ENCODE data around the gene ACAD9. TPM values are rescaled to one million over a fixed set of nuclear protein-coding genes. Genes with fewer than 3 reads are reported as not detected.
"Not testable (repeated sequence)": the region's sequence is repeated elsewhere in the genome, so short reads cannot be mapped to it uniquely, and the experiment has no call there.

ACAD9 gene
- total RNA-seq, 1 donor from 2014 or later: 38.7 TPM

DNA sequence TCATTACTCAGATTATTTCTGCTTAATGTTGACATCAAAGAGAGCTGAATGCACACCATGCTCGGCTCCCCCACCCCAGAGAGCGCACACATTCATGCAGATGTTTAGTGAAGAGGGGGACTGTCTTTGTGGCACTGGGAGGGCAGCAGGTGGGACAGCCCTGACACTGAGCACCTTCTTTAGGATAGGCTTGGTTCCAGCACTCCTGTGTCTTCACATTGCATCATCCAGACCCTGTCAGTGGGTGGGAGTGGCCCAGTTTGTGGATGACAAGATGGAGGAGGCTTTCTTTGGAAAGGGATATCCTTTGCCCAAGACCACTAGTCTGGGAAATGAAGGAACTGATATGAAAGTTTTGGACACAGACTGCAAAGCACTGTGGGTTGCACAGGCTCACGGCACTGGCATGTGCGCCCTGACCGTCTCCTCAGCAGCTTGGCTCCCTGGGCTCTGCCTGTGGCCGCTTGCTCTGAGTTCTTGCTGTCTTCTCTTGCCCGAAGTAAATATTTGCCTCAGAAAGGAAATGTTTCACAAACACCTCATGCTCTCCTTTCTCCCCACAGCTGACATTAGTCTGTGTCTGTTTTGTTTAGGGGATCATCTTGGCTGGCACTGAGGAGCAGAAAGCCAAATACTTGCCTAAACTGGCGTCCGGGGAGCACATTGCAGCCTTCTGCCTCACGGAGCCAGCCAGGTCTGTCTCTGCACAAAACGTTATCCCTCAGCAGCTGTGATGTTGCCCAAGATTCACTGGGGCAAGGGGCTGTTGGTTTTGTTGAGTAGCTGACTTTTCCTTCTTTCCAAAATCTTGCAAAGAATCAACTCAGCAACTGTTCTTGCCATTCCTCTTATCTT, 16.6 kb downstream of the ACAD9 start:
- DNase-seq (ENCODE audit: low spot score): peak; percentile 20

DNA sequence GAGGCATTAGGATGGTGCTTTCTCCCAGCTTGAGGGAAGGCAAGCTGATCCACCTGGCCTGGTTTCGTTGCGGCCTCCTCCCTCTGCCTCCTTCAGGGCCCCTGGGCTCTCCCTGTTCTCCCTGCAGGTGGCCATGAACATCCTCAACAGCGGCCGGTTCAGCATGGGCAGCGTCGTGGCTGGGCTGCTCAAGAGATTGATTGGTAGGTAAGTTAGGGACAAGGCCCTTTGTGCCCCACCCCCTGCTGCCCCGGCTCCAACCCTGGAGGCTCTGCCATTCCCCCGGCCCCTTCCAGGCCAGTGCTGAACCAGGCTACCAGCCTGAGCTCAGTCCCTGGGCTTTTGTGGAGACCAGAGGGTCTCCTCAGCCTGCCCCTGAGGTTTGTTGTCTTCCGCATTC, 23.0 kb downstream of the ACAD9 start:
- DNase-seq (ENCODE audit: low spot score): no peak

DNA sequence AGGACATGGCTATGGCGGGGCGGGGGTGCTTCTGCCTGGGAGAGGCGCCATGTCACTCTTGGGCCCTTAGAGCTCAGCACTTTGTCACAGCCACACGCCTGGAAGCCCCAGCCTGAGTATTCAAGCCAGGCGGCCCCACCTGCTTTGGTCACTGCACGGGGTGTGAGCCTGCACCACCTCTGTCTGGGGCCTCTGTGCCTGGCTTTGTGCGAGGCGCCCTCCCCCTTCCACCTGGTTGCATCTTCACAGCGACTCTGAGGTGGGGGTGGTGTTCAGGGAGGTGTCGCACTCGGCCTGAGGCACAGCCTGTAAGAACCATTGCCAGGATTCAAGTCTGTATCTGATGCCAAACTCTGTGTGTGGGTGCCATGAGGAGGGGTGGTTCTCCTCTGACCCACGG, 24.1 kb downstream of the ACAD9 start:
- DNase-seq (ENCODE audit: low spot score): no peak

DNA sequence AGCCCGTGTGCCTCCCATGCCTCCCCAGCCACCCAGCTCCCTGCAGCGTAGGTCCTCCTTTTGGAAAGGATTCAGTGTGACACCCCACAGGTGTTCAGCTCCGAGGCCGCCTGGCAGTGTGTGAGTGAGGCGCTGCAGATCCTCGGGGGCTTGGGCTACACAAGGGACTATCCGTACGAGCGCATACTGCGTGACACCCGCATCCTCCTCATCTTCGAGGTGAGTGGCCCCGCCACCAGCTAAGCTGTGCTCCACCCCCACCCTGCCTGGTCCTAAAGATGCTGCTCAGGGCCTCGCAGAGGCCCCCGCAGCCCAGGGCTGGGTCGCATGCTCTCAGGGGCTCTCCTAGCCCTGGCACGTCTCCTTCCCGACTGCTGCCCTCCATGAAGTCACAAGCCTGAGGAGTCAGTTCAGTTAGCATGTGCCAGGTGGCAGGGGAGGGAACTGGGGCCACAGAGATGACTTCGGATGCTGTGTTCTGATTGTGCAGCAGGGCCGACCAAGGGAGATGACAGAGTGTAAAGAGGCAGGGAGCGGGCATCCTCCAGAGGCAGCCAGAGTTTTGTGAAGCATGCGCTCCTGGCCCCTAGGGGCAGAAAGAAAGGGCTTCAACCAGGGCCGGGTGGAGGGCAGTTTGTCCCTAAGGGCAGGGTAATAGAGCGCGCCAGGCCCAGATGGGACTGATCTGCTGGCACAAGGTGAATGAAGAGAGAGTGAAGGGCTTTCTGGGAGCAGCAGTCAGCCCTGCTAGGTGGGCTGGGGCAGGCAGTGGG, 26.8 kb downstream of the ACAD9 start:
- no peak for DNase-seq (ENCODE audit: low spot score)

DNA sequence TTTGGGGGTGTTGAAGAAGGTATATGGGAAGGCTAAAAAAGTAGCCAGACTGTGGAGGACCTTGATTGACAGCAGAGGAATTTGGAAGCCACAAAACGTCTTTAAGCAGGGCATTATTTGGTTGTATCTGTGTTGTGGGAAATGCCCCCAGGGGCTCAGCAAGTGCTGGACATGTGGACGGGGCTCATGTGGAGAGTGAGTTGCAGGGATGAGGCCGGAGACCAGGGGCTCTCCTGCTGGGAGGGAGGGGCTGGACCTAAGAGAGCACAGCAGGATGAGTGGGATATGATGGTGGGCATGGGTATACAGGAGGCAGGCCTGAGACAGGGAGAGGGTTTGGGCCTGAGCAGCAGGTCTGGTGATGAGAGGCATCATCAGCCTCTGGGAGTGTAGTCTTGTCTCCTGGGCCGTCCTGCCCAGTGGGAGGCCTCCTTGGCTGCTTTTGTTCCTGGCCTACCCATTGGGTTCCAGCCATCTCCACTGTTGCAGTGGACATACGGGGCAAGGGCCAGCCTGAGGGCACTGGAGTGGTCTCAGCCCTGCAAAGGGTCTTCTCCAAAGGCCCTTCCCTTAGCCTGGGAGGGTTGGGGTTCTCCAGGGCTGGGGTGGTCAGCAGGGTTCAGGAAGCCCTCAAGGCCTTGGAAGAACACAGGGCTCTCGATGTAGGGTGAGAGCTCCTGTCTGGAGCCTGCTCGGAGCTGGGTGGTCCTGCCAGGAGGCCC, 27.5 kb downstream of the ACAD9 start:
- DNase-seq (ENCODE audit: low spot score): no peak

DNA sequence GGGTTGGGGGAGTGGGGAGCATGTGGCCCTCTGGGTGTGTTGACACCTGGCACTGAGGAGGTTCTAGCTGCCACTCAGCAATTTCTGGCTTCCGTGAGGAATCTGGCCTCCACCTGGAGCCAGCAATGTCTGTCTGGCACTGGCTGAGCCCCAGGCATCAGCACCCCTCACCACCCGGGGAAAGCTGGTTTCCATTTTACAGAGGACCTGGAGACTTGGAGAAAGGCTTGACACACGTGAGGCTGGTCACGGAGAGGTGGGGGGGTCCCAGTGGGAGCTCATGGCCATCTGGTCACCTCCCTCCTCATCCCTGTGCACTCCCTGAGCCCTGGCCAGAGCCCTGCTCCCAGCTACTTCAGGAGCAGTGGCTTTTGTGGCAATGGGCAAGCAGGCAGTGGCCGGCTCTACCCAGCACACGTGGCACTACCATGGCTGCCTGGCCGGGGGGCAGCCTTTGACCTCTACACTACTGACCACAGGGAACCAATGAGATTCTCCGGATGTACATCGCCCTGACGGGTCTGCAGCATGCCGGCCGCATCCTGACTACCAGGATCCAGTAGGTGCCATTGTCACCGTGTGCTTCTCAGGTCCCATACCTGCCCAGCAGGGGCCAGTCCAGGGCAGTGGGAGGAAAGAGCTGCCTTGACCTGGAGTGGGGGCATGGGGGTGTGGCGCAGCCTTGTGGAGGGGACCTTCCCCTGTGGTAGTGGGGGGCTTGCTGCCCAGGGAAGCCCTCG, 28.5 kb downstream of the ACAD9 start:
- DNase-seq (ENCODE audit: low spot score): no peak

DNA sequence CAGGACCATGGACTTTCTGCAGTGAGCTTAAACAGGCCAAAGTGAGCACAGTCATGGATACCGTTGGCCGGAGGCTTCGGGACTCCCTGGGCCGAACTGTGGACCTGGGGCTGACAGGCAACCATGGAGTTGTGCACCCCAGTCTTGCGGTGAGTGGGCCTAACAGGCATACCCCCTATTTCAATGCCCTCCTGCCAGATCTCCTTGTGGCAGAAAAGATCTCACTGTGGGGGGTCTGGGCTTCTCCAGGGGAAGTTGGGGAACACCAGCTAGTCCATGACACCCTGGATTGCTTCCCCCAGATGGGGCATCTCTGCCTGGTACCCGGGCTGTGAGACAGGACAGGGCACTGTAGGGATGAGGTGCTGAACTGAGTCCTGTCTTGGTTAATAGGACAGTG, 29.5 kb downstream of the ACAD9 start:
- no peak for DNase-seq (ENCODE audit: low spot score)

DNA sequence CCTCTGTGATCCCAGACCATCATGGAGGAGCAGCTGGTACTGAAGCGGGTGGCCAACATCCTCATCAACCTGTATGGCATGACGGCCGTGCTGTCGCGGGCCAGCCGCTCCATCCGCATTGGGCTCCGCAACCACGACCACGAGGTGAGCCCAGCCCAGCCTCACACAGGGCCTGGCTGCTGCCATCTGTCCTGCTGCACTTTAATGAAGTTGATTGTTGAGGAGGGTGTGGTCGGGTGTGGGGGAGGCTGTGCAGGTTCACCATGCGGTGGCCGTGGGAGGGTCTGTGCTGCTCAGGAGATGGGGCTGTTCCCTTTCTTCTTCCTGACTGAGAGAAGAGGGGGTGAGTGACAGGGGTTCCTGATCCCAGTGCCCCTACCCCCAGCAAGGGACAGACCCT, 30.6 kb downstream of the ACAD9 start:
- no peak for DNase-seq (ENCODE audit: low spot score)

DNA sequence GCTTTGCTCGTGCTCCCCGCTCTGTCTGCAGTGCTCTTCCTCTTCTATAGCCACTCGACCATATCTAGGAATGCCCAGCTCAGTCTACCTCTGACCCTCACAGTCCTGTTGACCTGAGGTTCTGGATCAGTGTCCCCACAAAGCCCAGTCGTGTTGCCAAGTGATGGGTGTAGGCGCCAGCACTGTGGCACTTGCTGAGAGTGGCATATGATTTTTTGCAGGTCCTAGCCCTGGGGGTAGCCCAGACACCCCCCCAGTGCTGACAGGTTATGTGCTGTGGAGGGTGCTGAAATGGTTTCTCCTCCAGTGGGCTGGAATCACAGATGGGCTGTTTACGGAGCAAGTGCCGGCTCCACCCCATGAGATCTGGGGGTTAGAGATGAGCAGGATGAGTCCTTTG, 32.5 kb downstream of the ACAD9 start:
- DNase-seq (ENCODE audit: low spot score): no peak

DNA sequence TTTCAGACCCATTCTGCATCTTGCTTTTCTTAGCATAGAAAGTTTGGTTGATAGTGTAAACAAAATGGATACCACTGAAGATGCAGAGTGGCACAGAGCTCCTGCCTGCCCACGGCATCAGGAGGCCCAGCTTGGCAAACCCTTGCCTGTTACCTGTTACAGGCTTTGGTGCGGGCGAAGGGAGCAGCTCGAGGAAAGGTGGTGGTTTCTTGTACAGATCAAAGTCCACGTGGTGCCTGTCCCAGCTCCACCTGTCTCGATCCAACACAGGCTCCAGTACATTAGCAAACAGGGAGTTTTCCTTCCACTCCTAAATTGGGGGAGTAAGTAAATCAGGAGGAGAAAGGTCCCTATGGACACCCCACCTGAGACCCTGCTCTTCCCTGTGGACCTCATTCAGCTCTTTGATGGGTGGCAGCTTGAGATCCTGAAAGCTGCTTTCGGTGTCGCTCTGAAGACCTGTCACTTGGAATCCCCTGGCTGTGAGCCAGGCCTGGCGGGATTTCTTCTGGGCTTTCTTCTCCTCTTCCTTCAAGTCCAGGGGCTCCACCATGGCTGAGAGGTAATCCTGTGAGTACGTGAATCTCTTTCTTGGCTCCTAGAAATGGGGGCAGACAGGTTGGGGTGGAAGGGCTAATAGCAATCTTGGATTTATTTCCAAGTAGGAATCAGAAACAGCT, 35.7 kb downstream of the ACAD9 start:
- no peak for DNase-seq (ENCODE audit: low spot score)

DNA sequence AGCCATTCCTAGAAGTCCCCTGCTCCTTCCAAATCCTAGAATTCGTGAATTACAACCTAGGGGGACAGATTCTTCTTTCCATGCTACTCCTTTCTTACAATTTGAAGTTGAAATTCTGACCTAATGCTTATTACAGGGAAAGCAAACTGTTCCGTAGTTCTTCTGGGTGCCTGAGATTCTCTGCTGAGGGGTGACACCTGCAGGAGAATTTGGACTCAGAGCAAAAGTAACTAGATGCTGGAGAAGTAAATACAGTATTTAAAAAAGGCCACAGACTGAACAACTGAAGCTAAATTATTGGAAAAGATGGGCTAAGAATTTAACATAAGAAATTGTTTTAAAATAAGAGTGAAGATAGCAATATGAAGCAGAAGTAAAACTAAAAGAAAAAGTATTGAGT, 37.9 kb downstream of the ACAD9 start:
- no peak for DNase-seq (ENCODE audit: low spot score)

DNA sequence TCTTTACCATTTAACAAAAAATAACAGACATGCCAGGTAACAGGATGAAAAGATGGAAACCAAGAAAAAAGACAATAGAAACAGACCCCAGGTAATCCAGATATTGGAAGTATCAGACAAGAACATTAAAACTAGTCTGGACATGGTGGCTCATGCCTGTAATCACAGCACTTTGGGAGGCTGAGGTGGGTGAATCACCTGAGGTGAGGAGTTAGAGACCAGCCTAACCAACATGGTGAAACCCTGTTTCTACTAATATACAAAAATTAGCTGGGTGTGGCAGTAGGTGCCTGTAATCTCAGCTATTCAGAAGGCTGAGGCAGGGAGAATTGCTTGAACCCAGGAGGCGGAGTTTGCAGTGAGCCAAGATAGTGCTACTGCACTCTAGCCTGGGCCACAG, 40.6 kb downstream of the ACAD9 start:
- DNase-seq (ENCODE audit: low spot score): no peak

DNA sequence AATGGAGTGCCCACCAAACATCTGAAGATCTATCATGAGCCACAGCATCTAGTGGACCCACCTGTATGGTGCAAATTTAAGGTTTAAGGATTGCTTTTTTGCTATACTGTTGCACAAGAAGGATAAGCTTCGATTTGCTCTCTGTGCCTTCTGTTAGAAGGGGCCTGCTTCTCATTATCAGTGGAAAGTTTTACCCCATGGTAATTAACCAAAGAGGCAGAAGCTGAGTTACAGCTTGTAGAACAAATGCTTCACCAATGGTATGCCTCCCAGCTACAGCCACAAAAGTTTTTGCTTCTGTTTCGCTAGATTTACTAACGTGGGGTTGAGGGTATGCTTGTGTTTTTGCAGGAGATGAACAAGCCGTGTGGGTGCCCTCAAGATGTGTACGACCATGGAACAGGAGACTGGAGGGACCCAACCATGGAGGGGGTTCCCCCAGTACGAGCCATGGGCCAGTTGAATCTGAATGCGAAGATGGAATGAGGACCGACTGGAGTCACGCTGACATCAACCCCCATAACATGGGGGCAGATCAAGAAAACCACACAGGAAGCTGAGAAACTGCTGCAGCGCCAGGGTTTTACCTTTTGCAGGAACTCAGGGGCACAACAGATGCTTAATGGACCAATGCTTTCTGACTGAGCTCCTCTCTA, 43.5 kb downstream of the ACAD9 start:
- no peak for DNase-seq (ENCODE audit: low spot score)

DNA sequence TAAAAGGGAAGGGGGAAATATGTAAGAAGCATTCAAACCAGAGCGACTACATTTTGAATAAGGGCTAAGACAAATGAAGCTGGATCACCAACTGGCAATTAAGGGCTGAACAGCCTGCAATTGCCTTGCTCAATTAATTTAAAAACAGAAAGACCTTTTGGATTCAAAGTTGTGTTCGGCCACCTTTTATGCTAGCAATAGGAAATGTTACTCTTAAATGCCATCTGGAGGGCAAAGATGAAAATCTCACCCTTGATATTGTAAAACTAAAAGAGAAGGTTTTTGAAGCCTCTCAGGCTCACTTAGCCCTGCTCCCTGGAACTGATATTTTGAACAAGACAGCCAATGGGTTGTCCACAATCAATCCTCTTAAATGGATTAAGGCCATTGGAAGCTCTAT, 44.2 kb downstream of the ACAD9 start:
- DNase-seq (ENCODE audit: low spot score): no peak

DNA sequence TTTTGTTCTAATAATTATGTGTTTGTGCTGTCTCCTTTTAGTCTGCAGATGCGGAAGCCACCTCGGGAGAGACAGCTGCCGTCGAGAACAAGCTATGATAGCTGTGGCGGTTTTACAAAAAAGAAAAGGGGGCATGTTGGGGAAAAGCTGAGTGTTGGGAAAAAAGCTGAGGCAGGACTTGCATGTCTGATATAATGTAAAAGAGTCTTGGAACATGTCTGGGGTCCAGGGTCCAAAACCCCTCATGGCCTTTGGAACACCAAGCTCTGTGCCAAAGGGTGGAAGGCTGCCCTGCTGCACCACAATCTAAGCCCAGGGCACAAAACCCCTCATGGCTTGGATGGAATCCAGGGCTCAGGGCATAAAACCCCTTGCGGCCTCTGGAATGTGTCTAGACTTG, 44.6 kb downstream of the ACAD9 start:
- not testable (repeated sequence) for DNase-seq (ENCODE audit: low spot score)

DNA sequence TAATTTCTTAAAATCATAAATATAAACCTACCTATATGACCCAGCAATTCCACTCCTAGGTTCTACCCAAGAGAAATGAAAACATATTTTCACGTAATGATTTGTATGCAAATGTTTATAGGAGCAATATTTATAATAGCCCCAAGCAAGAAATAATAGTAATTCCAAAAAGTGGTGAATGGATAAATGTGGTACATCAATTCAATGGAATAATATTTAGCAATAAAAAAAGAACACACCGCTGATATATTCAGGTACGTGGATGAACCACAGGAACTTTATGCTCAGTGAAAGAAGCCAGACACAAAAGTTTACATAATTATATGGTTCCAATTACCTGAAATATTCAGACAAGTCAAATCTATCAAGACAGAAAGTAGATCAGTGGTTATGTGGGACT, 49.9 kb downstream of the ACAD9 start:
- DNase-seq (ENCODE audit: low spot score): no peak

DNA sequence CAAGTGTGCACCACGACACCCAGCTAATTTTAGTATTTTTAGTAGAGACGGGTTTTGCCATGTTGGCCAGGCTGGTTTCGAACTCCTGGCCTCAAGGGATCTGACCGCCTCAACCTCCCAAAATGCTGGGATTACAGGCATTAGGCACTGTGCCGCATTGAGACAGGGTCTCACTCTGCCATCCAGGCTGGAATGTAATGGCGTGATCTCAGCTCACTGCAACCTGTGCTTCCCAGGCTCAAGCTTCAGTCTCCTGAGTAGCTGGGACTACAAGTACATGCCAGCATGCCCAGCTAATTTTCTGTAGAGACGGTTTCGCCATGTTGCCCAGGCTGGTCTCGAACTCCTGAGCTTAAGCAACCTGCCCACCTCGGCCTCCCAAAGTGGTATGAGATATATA, 51.6 kb downstream of the ACAD9 start:
- no peak for DNase-seq (ENCODE audit: low spot score)

DNA sequence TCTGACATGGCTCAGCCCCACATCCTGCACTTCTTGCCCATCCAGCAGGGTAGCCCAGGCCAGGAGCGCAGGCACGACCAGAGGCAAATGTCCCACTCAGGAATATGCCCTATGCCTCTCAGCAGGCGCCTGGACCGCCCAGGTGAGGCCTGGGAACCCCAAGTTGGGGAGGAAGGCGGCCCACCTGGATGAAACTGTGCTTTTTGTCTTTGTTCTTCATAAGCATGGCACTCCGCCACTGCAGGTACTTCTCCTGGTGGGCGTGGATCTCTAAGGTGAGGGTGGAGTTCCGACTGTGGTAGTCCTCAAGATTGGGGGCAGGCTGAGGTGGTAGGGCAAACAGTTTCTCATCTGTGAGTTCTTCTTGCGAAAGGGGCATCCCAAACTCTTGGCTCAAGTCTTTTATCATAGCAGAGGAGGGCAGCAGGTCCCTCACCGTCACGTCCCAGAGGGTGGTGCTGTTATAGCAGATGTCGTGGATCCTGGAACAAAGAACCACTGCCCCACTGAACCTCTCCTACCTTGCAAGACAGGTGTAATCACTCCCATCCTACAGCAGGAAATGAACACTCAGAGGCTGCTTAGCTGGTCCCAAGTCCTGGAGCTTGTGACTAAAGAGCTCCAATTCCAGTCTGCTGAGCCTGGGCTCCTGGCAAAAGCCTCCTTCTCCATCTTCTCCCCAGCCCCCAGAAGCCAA, 53.2 kb downstream of the ACAD9 start:
- no peak for DNase-seq (ENCODE audit: low spot score)

DNA sequence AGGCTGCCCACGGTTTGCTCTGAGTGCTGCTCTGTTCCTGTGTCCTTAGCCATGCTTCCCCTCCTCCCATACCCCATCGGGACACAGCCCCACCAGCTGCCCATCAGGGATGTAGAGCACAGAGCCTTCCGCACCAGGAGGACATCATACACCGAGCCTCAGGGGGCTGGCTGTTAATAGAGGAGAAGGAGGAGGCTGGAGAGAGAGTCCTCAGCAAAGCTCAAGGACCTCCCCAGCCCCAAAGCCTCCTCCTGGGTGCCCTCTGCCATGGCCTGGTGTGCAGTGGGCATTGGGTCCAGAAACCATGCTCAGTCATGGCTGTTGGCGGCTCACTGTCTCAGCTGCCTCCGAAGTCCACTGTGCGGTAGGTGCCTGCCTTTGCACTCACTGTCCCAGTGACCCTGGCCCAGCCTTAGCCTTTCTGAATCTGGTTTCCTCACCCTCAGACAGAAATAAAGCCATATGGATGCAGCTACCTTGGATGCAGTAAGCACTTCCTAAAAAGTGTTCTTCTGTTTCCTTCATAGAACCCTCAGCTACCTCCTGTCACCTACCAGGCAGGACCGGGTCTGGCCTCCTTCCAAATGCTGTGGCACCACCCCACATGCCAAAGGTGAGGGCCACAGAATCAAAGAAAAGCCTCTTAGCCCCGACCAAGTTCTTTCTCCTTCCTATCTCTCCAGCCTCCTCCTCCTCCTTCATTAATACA, 53.9 kb downstream of the ACAD9 start:
- DNase-seq (ENCODE audit: low spot score): no peak

DNA sequence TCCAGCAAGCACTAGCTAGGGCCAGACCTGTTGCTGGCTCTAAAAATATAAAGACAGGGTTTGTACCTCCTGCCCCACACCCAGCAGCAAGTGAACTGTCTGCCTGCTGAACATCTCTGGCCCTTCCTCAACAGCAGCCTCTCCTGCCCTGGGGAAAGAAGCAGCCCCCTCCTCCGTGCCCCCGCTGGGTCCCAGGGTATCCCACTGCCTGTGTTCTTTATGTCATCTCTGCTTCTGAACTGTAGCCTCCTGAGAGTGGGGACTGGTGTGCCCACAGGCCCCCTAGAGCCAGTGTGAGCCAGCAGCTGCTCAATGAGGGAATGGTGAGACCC, 54.5 kb downstream of the ACAD9 start:
- no peak for DNase-seq (ENCODE audit: low spot score)
